NCI-H345 treated with DMSO at 0.1 percent for 48 hours (cell line): ENCODE measurements around the gene FSTL3.
"Not testable (repeated sequence)": the region's sequence is repeated elsewhere in the genome, so short reads cannot be mapped to it uniquely, and the experiment has no call there.

Source experiments
- DNase-seq: peaks from one replicate; lab custom pipeline; 2025; ENCODE audit not compliant: unreplicated experiment; lab: John Stamatoyannopoulos, UW

Gene FSTL3

GRCh38 chr19:676339-677105 lies at the start of gene FSTL3:
TSS of gene FSTL3 (plus strand) at chr19:676392. CDS start at chr19:676424, 32 bp downstream.
- DNase-seq, result no peak

GRCh38 chr19:626566-626965 lies 49.6 kb upstream of the FSTL3 start:
- not testable (repeated sequence) for DNase-seq

- DNase-seq, result no peak
Observed at GRCh38 chr19:628168-628567, 48.0 kb upstream of the FSTL3 start.

GRCh38 chr19:629515-629914 lies 46.7 kb upstream of the FSTL3 start:
- not testable (repeated sequence) for DNase-seq

GRCh38 chr19:629961-630714 lies 46.1 kb upstream of the FSTL3 start:
- DNase-seq, result no peak

- DNase-seq, result no peak
Observed at GRCh38 chr19:632579-633067, 43.6 kb upstream of the FSTL3 start.

- DNase-seq, result peak; percentile 96
Observed at GRCh38 chr19:633068-633785, 43.0 kb upstream of the FSTL3 start, which contains the start of gene POLRMT. TSS of gene POLRMT (minus strand) at chr19:633537. CDS start at chr19:633512, 25 bp downstream.

- no peak for DNase-seq
Observed at GRCh38 chr19:633786-634639, 42.2 kb upstream of the FSTL3 start.

GRCh38 chr19:634975-635652 lies 41.1 kb upstream of the FSTL3 start:
- DNase-seq, result no peak

GRCh38 chr19:638906-639252 lies 37.3 kb upstream of the FSTL3 start:
- no peak for DNase-seq

- DNase-seq, result peak; percentile 69
Observed at GRCh38 chr19:639253-640160, 36.7 kb upstream of the FSTL3 start, which contains the start of gene FGF22. TSS of gene FGF22 (plus strand) at chr19:639879. CDS start at chr19:639926, 47 bp downstream.

GRCh38 chr19:640161-640558 lies 36.0 kb upstream of the FSTL3 start:
- no peak for DNase-seq

GRCh38 chr19:640606-641189 lies 35.5 kb upstream of the FSTL3 start:
- no peak for DNase-seq

GRCh38 chr19:641702-642101 lies 34.5 kb upstream of the FSTL3 start:
- DNase-seq, result no peak

GRCh38 chr19:642767-643727 lies 33.1 kb upstream of the FSTL3 start:
- no peak for DNase-seq

GRCh38 chr19:643736-644135 lies 32.5 kb upstream of the FSTL3 start:
- no peak for DNase-seq

GRCh38 chr19:644363-644762 lies 31.8 kb upstream of the FSTL3 start:
- DNase-seq, result no peak
